Measurements from ENCODE around the gene GALNT4.

Gene GALNT4

GRCh38 chr12:89493670-89494302 lies 30.8 kb downstream of the GALNT4 start:
- no peak for DNase-seq

DNA sequence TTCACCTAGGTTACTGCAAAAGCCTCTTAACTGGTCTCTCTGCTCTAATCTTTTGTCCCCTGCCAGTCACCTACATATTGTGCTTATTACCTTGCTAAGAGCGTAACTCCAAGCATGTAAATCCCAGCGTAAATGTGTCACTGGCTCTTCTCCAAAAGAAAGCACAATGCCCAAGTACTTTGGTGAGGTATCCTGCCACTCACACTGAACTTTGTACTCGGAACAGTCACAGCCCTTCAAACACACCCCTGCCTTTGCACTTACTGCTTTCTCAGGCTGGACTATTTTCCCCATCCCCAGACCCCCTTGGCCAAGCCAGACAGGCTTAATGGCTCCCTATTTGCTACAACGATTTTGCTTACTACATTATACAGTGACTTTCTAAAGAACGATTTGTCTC lies 31.7 kb downstream of the GALNT4 start:
- no peak for DNase-seq

DNA sequence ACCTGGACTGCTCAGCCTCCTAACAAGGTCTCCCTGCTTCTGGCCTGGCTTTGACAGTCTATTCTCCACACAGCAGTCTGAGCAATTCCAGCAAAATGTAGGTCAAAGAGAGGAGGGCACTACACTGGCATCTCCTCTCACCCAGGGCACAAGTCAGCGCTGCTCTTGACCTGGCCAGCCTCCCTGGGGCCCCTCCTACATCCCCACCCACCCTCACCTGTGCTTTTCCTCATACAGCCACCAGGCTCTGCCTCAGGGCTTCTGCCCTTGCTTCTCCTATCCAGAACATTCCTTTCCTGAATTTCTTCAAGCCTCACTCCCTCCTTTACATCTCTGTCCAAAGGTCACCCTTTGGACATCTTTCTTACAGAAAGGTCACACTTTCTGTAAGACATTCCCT lies 33.7 kb downstream of the GALNT4 start:
- DNase-seq: no peak

GRCh38 chr12:89486264-89486663 lies 38.3 kb downstream of the GALNT4 start:
- no peak for DNase-seq

GRCh38 chr12:89484470-89484869 lies 40.1 kb downstream of the GALNT4 start:
- DNase-seq: no peak

DNA sequence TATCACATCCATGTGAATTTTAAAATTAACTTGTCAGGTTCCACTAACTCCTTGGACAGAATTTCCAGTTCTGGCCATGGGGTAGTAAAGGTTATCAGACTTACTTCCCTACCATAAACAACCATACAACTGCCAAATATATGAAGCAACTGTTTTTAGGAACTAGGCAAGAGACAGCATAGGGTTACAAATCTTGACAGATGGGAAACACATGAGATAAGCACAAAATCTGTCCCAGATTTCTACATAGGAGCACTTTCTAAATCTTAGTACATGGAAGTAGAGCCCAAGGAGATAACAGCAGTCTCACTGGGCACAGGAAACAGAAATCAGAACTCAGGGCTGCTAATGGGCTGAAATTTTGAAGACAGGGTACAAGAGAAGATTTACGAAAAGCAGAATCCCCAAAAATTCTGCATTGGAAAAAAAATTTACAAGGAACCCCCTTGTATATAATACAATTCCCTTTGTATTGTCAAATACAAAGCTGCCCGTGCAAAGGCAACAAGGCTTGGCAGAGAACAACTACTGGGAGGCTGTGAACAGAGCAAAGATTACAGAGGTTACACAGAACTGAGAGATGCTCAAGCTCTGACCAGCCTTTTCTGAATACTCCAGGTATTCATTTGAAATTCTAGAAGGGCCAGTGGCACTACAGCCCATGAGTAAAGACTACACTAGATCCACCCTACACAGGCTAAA lies 43.2 kb downstream of the GALNT4 start:
- no peak for DNase-seq

DNA sequence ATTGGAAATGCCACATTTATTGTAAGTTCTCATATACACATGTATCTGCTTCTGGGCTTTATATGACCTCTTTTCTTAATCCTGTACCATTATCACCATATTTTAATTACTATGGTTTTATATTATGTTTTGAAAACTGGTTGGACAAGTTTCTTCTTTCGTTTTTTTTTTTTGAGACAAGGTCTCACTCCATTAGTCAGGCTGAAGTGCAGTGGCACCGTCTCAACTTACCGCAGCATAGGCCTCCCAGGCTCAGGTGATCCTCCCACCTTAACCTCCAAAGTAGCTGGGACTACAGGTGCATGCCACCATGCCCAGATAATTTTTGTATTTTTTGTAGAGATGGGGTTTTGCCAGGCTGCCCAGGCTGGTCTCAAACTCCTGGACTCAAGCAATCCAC lies 44.6 kb downstream of the GALNT4 start:
- no peak for DNase-seq

DNA sequence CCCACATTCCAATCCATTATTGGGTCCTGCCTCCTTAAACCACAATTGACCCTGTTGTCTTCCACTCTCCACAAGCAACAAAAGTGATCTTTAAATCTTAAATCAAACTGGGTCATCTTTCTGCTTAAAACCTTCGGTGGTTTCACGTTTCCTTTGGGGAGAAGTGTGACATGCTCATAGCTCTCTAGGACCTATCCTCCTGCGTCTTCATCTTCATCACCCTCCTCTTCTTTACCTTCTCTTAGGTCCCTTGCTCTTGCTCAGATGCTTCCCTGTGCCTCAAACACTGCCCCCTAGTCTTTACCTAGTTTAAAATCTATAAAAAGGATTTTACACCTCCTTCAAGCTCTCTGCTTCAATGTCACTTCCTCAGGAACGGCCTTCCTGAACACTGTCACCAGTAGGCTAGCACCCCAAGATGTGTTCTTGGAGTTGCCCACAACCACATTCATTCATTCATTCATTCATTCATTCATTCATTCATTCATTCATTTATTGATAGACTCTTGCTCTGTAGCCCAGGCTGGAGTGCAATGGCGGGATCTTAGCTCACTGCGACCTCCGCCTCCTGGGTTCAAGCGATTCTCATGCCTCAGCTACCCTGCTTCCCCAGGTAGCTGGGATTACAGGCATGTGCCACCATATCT lies 46.8 kb downstream of the GALNT4 start:
- no peak for DNase-seq

GRCh38 chr12:89476904-89477595 lies 47.5 kb downstream of the GALNT4 start:
- DNase-seq: no peak

DNA sequence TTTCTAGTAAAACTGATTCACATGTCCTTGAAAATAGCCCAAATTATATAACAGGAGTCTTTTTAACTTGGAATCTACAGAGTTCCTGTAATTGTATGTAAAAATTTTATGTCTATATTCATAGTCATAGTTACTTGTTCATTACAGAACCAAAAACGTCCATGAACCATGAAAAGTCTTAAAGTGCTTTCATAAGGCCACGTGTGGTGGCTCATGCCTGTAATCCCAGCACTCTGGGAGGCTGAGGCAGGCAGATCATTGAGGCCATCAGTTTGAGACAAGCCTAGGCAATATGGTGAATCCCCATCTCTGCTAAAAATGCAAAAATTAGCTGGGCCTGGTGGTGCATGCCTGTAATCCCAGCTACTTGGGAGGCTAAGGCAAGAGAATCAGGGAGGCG lies 48.4 kb downstream of the GALNT4 start:
- DNase-seq: no peak

- DNase-seq: peak; percentile 52
Measured at GRCh38 chr12:89475203-89475990, 49.2 kb downstream of the GALNT4 start.

GRCh38 chr12:89474615-89475014 lies 50.0 kb downstream of the GALNT4 start:
- no peak for DNase-seq
